ENCODE measurements around the gene ABHD2.

- no peak for TF ChIP-seq CTCF (IDR thresholded peaks at IDR 0.05; ENCODE audit: low read depth, low read length)
- no peak for TF ChIP-seq EZH2phosphoT487 (IDR thresholded peaks at IDR 0.05; ENCODE audit: low read depth)
Measured at GRCh38 chr15:89136078-89136806, 48.0 kb downstream of the ABHD2 start.

Measured in OCI-LY3 (cell line).